HepG2 (cell line): ENCODE measurements around the gene TM4SF1. TPM values are rescaled to one million over a fixed set of nuclear protein-coding genes. Genes with fewer than 3 reads are reported as not detected.

Experiments used
- BCL3 ChIP-seq: sonication (generic); formaldehyde crosslinking; IDR thresholded peaks from 2 replicates; pipeline ENCODE4 v1.5.1; 2020; ENCODE audit warnings: mild to moderate bottlenecking, missing genetic modification reagents, moderate library complexity
- CTCF ChIP-seq: sonication (generic); formaldehyde crosslinking; IDR thresholded peaks from 2 replicates; pipeline ENCODE4 v1.5.0; 2020; ENCODE audit warnings: mild to moderate bottlenecking, missing genetic modification reagents, moderate library complexity
- JARID2 ChIP-seq: sonication (generic); formaldehyde crosslinking; IDR thresholded peaks from 2 replicates; pipeline ENCODE4 v1.8.1; 2023; ENCODE audit warnings: missing genetic modification reagents, inconsistent platforms; ENCODE audit not compliant: insufficient replicate concordance
- SP5 ChIP-seq: IDR thresholded peaks from 2 replicates; pipeline ENCODE4 v1.6.1; 2016; ENCODE audit warnings: low read depth, borderline replicate concordance
- THYN1 ChIP-seq: sonication (generic); formaldehyde crosslinking; IDR thresholded peaks from 2 replicates; pipeline ENCODE4 v1.8.1; 2023; ENCODE audit warnings: low read depth, mild to moderate bottlenecking, moderate library complexity, missing genetic modification reagents, borderline replicate concordance
- UBTF ChIP-seq: sonication (generic); formaldehyde crosslinking; IDR thresholded peaks from 2 replicates; pipeline ENCODE4 v1.4.0; 2020; ENCODE audit warnings: mild to moderate bottlenecking, missing genetic modification reagents
- ZBTB49 ChIP-seq: sonication (generic); formaldehyde crosslinking; IDR thresholded peaks from 2 replicates; pipeline ENCODE4 v1.4.0; 2020; ENCODE audit warnings: missing genetic modification reagents, borderline replicate concordance
- ZMYM4 ChIP-seq: sonication (generic); formaldehyde crosslinking; IDR thresholded peaks from 2 replicates; pipeline ENCODE4 v1.8.1; 2023; ENCODE audit warnings: mild to moderate bottlenecking, missing genetic modification reagents
- ZNF446 ChIP-seq: sonication (generic); formaldehyde crosslinking; IDR thresholded peaks from 2 replicates; pipeline ENCODE4 v1.5.0; 2020; ENCODE audit warnings: mild to moderate bottlenecking, missing genetic modification reagents
- ZNF530 ChIP-seq: sonication (generic); formaldehyde crosslinking; IDR thresholded peaks from 2 replicates; pipeline ENCODE4 v1.5.0; 2020; ENCODE audit warnings: low read depth, mild to moderate bottlenecking, missing genetic modification reagents
- ZNF598 ChIP-seq: sonication (generic); formaldehyde crosslinking; IDR thresholded peaks from 2 replicates; pipeline ENCODE4 v1.5.1; 2020; ENCODE audit warnings: mild to moderate bottlenecking, missing genetic modification reagents, borderline replicate concordance
- polyA plus RNA-seq, 8 experiments: library from polyadenylated mRNA; depleted of rRNA in 3 of 8; stranded (reverse) in 7 of 8; unstranded in 1 of 8; fragments of >200 nt; fragmentation: Illumina TruSeq in 4 of 8; extraction: Trizol in 4 of 8; gene quantifications; 2 replicates each; pipeline versions ENCODE4 v1.2.1 to v1.2.3, GENCODE V29; 2011 to 2016; ENCODE audit warnings: low read depth in 4 of 8, missing spikeins in 1 of 8, mixed read lengths in 1 of 8; ENCODE audit not compliant: insufficient read depth in 1 of 8
- total RNA-seq, 5 experiments: library from RNA; depleted of rRNA; stranded (reverse); fragments of >200 nt; fragmentation: Illumina TruSeq; extraction: Trizol; gene quantifications; 2 replicates each; pipeline ENCODE4 v1.2.3, GENCODE V29; 2016; ENCODE audit warnings: low read depth in 1 of 5
- TF ChIP-seq, protein P1 (sequence below): IDR thresholded peaks from 2 replicates; pipeline ENCODE4 v1.6.1; 2012; ENCODE audit warnings: low read length, improper control_type of control experiment

TM4SF1 gene
- total and polyA plus RNA-seq, 2 of the 13 experiments (the other 11 are each of a cell fraction or from before 2014, with no cell fraction given): 431 to 1,359 TPM

- TF ChIP-seq, protein P1, sequence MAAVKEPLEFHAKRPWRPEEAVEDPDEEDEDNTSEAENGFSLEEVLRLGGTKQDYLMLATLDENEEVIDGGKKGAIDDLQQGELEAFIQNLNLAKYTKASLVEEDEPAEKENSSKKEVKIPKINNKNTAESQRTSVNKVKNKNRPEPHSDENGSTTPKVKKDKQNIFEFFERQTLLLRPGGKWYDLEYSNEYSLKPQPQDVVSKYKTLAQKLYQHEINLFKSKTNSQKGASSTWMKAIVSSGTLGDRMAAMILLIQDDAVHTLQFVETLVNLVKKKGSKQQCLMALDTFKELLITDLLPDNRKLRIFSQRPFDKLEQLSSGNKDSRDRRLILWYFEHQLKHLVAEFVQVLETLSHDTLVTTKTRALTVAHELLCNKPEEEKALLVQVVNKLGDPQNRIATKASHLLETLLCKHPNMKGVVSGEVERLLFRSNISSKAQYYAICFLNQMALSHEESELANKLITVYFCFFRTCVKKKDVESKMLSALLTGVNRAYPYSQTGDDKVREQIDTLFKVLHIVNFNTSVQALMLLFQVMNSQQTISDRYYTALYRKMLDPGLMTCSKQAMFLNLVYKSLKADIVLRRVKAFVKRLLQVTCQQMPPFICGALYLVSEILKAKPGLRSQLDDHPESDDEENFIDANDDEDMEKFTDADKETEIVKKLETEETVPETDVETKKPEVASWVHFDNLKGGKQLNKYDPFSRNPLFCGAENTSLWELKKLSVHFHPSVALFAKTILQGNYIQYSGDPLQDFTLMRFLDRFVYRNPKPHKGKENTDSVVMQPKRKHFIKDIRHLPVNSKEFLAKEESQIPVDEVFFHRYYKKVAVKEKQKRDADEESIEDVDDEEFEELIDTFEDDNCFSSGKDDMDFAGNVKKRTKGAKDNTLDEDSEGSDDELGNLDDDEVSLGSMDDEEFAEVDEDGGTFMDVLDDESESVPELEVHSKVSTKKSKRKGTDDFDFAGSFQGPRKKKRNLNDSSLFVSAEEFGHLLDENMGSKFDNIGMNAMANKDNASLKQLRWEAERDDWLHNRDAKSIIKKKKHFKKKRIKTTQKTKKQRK: no peak
- TF ChIP-seq ZMYM4 (CRISPR knock-in tag): 0 out of 2 replicates have a peak, but pooled peaks have one; percentile 26
- TF ChIP-seq ZBTB49 (CRISPR knock-in tag): no peak
- TF ChIP-seq ZNF598 (CRISPR knock-in tag): no peak
- no peak for TF ChIP-seq SP5
- 0 out of 2 replicates have a peak, but pooled peaks have one; percentile 34 for TF ChIP-seq BCL3 (CRISPR knock-in tag)
- no peak for TF ChIP-seq CTCF (CRISPR knock-in tag)
- TF ChIP-seq JARID2: no peak
- TF ChIP-seq UBTF (CRISPR knock-in tag): 0 out of 2 replicates have a peak, but pooled peaks have one; percentile 15
- no peak for TF ChIP-seq ZNF530 (CRISPR knock-in tag)
- TF ChIP-seq THYN1: no peak
- no peak for TF ChIP-seq ZNF446 (CRISPR knock-in tag)
Observed at GRCh38 chr3:149388531-149389417, 11.3 kb upstream of the TM4SF1 start (continued).
